Measurements from ENCODE around the gene POLR2F. TPM values are rescaled to one million over a fixed set of nuclear protein-coding genes. Genes with fewer than 3 reads are reported as not detected.

POLR2F gene
- total and polyA plus RNA-seq, 9 of the 15 experiments (the other 6 are each of a cell fraction or from before 2014, with no cell fraction given): 98.9 to 410 (median 168) TPM

GRCh38 chr22:37907036-37907954 is 46.2 kb upstream of the POLR2F start:
- whole genome bisulfite sequencing (ENCODE audit: insufficient coverage, low coverage, missing lambda C conversion rate): 62% methylated on average over 8 of the region's 19 CpGs
- no peaks in the 10 kb centered on the region; the same call in 2 of the 3 replicates for H3K36me3 ChIP-seq (ENCODE audit: control insufficient read depth, insufficient read depth, low read length)
- TSS peak; percentile 51 for BruUV-seq (replicated peaks)
- peak overlapping the region; percentile 65 for H3K4me2 ChIP-seq (ENCODE audit: insufficient read depth, low read length)
- intact Hi-C loops (cut with micrococcal nuclease) (no loop called here), in situ Hi-C loops (cut with MboI) (no loop called here)
- ChIA-PET POLR2A (interaction anchor here (0.6 kb wide), 2 partner anchors 11 to 114 kb away, joined by 4 read pairs; no protein-coding TSS in a partner anchor), CTCF (ENCODE audit: low intra/inter-chr PET ratio) (no interaction called here)
- no peaks in the 10 kb centered on the region for H3K9me3 ChIP-seq (replicated peaks; ENCODE audit: control insufficient read depth, insufficient read depth, low read depth, low read length)
- peaks cover 8% of the 10 kb centered on the region; the same call in 2 of the 3 replicates for H3K79me2 ChIP-seq (ENCODE audit: control insufficient read depth, insufficient read depth, low read length)
- no peak for DNase-seq (ENCODE audit: extremely low read depth in 1 of 4, low spot score in 3 of 4)
- no peaks in the 10 kb centered on the region for H3K9me1 ChIP-seq (ENCODE audit: control insufficient read depth, insufficient read depth, low read length)
- H3K9ac ChIP-seq (ENCODE audit: insufficient read depth in 1 of 2, low read depth in 2 of 2, low read length in 2 of 2): peak overlapping the region; percentile 66 to 94; a peak in 3 of 4 replicates
- H3K27me3 ChIP-seq (ENCODE audit: control insufficient read depth in 2 of 2, insufficient read depth in 2 of 2, low read length in 2 of 2): no peaks in the 10 kb centered on the region
- H3K27ac ChIP-seq (ENCODE audit: extremely low read depth, low read depth, low read length): peak overlapping the region; percentile 77; the same call in 1 of the 3 replicates
- no peak for FAIRE-seq
- H3K4me1 ChIP-seq (replicated peaks in 1 of 2; ENCODE audit: control insufficient read depth in 2 of 2, insufficient read depth in 2 of 2, low read length in 2 of 2): peaks cover 20 to 33% of the 10 kb centered on the region in 2 experiments; a peak in 4 of 5 replicates
- no peak overlapping the region for H2AFZ ChIP-seq (ENCODE audit: low read depth, low read length)
- H4K20me1 ChIP-seq (replicated peaks; ENCODE audit: control insufficient read depth, insufficient read depth, low read length): no peaks in the 10 kb centered on the region
- H3K4me3 ChIP-seq: peak overlapping the region; percentile 59
- no peak for ATAC-seq
- TF ChIP-seq RBFOX2 (IDR thresholded peaks at IDR 0.05; ENCODE audit: low read depth, low read length) (peak; percentile 57), NR2C1 (IDR thresholded peaks at IDR 0.05) (no peak), NR2C1 (tag; IDR thresholded peaks at IDR 0.05) (no peak), TAF1 (IDR thresholded peaks at IDR 0.05; ENCODE audit: control insufficient read depth, extremely low read depth, insufficient read depth, low read length, severe bottlenecking) (no peak)
- TF ChIP-seq, protein P1, sequence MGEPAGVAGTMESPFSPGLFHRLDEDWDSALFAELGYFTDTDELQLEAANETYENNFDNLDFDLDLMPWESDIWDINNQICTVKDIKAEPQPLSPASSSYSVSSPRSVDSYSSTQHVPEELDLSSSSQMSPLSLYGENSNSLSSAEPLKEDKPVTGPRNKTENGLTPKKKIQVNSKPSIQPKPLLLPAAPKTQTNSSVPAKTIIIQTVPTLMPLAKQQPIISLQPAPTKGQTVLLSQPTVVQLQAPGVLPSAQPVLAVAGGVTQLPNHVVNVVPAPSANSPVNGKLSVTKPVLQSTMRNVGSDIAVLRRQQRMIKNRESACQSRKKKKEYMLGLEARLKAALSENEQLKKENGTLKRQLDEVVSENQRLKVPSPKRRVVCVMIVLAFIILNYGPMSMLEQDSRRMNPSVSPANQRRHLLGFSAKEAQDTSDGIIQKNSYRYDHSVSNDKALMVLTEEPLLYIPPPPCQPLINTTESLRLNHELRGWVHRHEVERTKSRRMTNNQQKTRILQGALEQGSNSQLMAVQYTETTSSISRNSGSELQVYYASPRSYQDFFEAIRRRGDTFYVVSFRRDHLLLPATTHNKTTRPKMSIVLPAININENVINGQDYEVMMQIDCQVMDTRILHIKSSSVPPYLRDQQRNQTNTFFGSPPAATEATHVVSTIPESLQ (CRISPR knock-in tag; IDR thresholded peaks at IDR 0.05): no peak
